GM20000 (cell line): ENCODE data around the gene GEMIN4.

Experiments used
- DNase-seq: peaks from one replicate; pipeline ENCODE4 v3.0.0; 2012; ENCODE audit warnings: low spot score
- CTCF ChIP-seq: IDR thresholded peaks from 2 replicates; pipeline ENCODE4 v1.5.1; 2012; ENCODE audit warnings: mild to moderate bottlenecking, control low read depth; ENCODE audit errors: extremely low read depth, missing control alignments

Gene GEMIN4

DNA sequence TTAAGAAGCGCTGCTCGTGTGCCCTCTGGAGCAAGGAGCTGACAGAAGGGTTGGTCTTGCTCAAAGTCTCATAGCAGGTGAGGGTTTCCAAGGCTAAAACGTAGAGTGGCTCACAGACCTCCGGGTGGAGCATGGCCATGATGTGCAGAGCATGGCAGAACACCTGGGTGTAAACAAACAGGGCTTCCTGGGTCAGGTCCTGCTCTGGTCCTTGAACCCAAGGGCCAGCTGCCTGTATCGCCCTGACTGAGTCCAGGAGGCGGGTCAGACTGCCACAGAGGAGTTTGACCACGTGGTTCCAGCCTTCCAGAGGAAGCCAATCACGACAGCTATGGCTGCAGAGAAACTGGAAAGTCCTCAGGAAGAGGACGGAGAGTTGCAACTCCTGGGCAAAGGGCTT lies 7.1 kb downstream of the GEMIN4 start:
- DNase-seq = no peak
- TF ChIP-seq CTCF = no peak

GRCh38 chr17:743139-743538 lies 8.9 kb downstream of the GEMIN4 start:
- DNase-seq = no peak
- no peak for TF ChIP-seq CTCF

DNA sequence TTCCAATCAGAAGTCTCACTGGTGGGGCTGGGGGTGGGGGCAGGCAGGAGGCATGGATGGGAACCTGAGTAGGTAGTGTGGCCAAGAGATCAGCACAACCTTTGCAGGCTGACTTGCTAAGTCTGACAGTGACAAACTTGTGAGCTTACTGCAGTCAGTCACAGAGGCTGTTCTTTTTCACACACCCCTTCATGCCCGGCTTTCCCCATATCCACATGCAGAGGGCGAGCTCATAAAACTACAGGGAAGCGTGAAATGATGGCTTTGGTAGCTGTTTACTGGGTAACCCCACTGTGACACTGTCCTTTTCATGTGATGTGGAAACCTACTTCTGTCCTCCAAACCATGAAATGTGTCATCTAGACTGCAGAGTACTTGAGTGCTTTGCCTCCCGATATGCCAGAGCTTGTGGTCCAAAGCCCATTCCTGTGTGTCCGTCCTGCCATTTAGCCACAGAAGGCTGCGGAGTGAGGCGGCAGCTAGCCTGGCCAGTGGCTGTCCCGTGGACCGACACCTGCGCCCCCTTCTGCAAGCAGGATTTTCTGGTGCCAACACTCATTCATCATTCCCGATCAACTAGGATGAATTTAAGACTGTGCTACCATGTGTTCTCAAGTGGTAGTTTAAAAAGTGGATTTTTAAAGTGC lies 9.8 kb downstream of the GEMIN4 start:
- DNase-seq = no peak

DNA sequence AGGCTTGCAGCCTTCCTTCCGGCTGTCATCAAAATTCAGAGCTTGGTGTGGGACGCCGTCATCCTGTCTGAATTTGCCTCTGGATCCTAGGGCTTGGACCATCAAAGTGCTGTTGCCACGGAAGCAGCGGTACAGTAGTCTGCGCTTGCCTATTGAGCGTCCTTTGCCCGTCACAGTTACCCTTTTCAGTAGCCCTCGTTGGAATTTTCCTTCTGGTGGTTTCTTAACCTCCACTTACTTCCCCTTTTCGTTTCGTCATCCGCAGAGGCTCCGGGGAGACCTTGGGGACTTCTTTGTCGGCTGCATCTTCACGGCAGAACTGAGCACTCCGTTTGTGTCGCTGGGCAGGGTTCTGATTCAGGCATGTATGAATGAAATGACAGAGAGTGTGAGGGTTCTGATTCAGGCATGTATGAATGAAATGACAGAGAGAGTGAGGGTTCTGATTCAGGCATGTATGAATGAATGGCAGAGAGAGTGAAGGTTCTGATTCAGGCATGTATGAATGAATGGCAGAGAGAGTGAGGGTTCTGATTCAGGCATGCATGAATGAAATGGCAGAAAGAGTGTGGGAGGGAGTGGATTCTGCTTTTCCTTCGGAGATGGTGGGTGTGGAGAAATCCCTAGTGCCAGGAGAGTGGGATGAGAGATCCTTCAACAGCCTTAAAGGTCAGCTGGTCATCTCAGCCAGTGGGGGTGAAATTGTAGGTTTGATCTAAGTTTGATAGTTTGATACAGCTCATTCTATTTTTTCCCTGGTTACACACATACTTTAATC lies 11.6 kb downstream of the GEMIN4 start:
- DNase-seq = peak; percentile 79
- no peak for TF ChIP-seq CTCF

More for the DNA sequence above, 9.8 kb downstream of the GEMIN4 start:
- TF ChIP-seq CTCF = no peak

- DNase-seq = no peak
- no peak for TF ChIP-seq CTCF
Observed at GRCh38 chr17:737561-738113, 14.4 kb downstream of the GEMIN4 start.

GRCh38 chr17:733743-734142 lies 18.3 kb downstream of the GEMIN4 start:
- no peak for DNase-seq

More at GRCh38 chr17:733743-734142, 18.3 kb downstream of the GEMIN4 start:
- no peak for TF ChIP-seq CTCF
